ENCODE results near the gene SORD.
"Not testable (repeated sequence)": the region's sequence is repeated elsewhere in the genome, so short reads cannot be mapped to it uniquely, and the experiment has no call there.

Gene SORD

GRCh38 chr15:45099549-45100165 is 76.7 kb downstream of the SORD start:
- no peak for DNase-seq

GRCh38 chr15:45100884-45101625 is 78.1 kb downstream of the SORD start:
- DNase-seq, result no peak

GRCh38 chr15:45101749-45102148 is 78.8 kb downstream of the SORD start:
- DNase-seq, result no peak

GRCh38 chr15:45102226-45102625 is 79.2 kb downstream of the SORD start:
- no peak for DNase-seq

GRCh38 chr15:45104170-45104569 is 81.2 kb downstream of the SORD start:
- DNase-seq, result not testable (repeated sequence)

- no peak for DNase-seq
These were observed 82.6 kb downstream of the SORD start for GRCh38 chr15:45105586-45105985.

GRCh38 chr15:45106002-45106790 is 83.2 kb downstream of the SORD start:
- no peak for DNase-seq

GRCh38 chr15:45107941-45108630 is 85.1 kb downstream of the SORD start:
- DNase-seq, result no peak

- no peak for DNase-seq
These were observed 87.3 kb downstream of the SORD start for GRCh38 chr15:45110256-45110820.

GRCh38 chr15:45111390-45112142 is 88.6 kb downstream of the SORD start:
- no peak for DNase-seq

GRCh38 chr15:45112143-45112590 is 89.2 kb downstream of the SORD start:
- DNase-seq, result no peak

- DNase-seq, result no peak
These were observed 89.8 kb downstream of the SORD start for GRCh38 chr15:45112591-45113379.

GRCh38 chr15:45113380-45113990 is 90.5 kb downstream of the SORD start:
- DNase-seq, result no peak

GRCh38 chr15:45114076-45114750 is 91.2 kb downstream of the SORD start, which contains the start of the genes DUOX2 and DUOXA2:
TSS of gene DUOX2 (minus strand) at chr15:45114172. CDS start at chr15:45113411, 761 bp downstream.
TSS of gene DUOXA2 (plus strand) at chr15:45114326. CDS start at chr15:45114606, 280 bp downstream.
- DNase-seq, result no peak

GRCh38 chr15:45114751-45115085 is 91.7 kb downstream of the SORD start:
- no peak for DNase-seq

- no peak for DNase-seq
These were observed 92.4 kb downstream of the SORD start for GRCh38 chr15:45115312-45115820.

GRCh38 chr15:45116006-45116481 is 93.0 kb downstream of the SORD start:
- no peak for DNase-seq

GRCh38 chr15:45116482-45117307 is 93.7 kb downstream of the SORD start:
- DNase-seq, result peak in 1 of 14 donors; percentile 1

Data from C1 segment of cervical spinal cord (tissue), 14 donors.